ENCODE data around the gene LCP2. TPM values are rescaled to one million over a fixed set of nuclear protein-coding genes. Genes with fewer than 3 reads are reported as not detected.

Gene LCP2
- total RNA-seq, 1 experiment from 2014 or later, result 0.61 TPM

GRCh38 chr5:170336065-170336464 lies 38.5 kb upstream of the LCP2 start:
- ChIA-PET CTCF (no interaction called here), POLR2A (no interaction called here), RAD21 (ENCODE audit: low non-redundant PET in 1 of 2, low total read pairs in 2 of 2, uncharacterized antibody in 2 of 2, unreplicated experiment in 2 of 2) (no interaction called here)
- no peaks in the 10 kb centered on the region for H4K20me1 ChIP-seq (ENCODE audit: insufficient read depth)
- no peak for TF ChIP-seq CTCF (IDR thresholded peaks at IDR 0.05 in 2 of 3, conservative IDR thresholded peaks at IDR 0.05 in 1 of 3; ENCODE audit: borderline replicate concordance in 1 of 3, insufficient read depth in 1 of 3, low read depth in 2 of 3, low read length in 2 of 3)
- TF ChIP-seq EZH2 (IDR thresholded peaks at IDR 0.05), result no peak
- TF ChIP-seq POLR2AphosphoS5 (IDR thresholded peaks at IDR 0.05; ENCODE audit: low read depth, low read length), result no peak
- TF ChIP-seq ELF1 (IDR thresholded peaks at IDR 0.05; ENCODE audit: borderline replicate concordance, low read depth), result no peak
- TF ChIP-seq REST (IDR thresholded peaks at IDR 0.05; ENCODE audit: low read depth), result no peak
- no peak for TF ChIP-seq SRF (IDR thresholded peaks at IDR 0.05; ENCODE audit: low read depth)
- no peak for TF ChIP-seq EGR1 (IDR thresholded peaks at IDR 0.05; ENCODE audit: low read depth)
- no peak for TF ChIP-seq SIN3A (IDR thresholded peaks at IDR 0.05; ENCODE audit: low read depth)
- TF ChIP-seq CBX3 (IDR thresholded peaks at IDR 0.05; ENCODE audit: low read depth), result no peak
- TF ChIP-seq ZBTB33 (IDR thresholded peaks at IDR 0.05; ENCODE audit: extremely low read depth, insufficient replicate concordance, low read length), result no peak
- no peak for TF ChIP-seq JUND (IDR thresholded peaks at IDR 0.05)
- TF ChIP-seq POLR2A (IDR thresholded peaks at IDR 0.05; ENCODE audit: borderline replicate concordance, extremely low read depth, insufficient read depth, insufficient read length), result no peak
- TF ChIP-seq SP1 (IDR thresholded peaks at IDR 0.05; ENCODE audit: low read depth), result no peak
- no peak for TF ChIP-seq FOSL1 (IDR thresholded peaks at IDR 0.05; ENCODE audit: low read depth)
- no peak for TF ChIP-seq YY1 (IDR thresholded peaks at IDR 0.05; ENCODE audit: extremely low read depth, insufficient replicate concordance, low read depth, low read length)
- TF ChIP-seq ATF3 (IDR thresholded peaks at IDR 0.05), result no peak
- no TSS peak for BruUV-seq (replicated peaks)
- ATAC-seq (no peak), DNase-seq (ENCODE audit: low read depth, low spot score) (no peak)
- H3K4me3 ChIP-seq (replicated peaks in 1 of 2; ENCODE audit: low read depth in 1 of 2, low read length in 2 of 2), result no peak overlapping the region
- intact Hi-C loops (cut with micrococcal nuclease), result no loop called here
- H2AFZ ChIP-seq (ENCODE audit: low read depth, low read length, poor library complexity, severe bottlenecking), result no peak overlapping the region
- no peak overlapping the region for H3K9ac ChIP-seq (ENCODE audit: low read length)
- H3K27ac ChIP-seq (ENCODE audit: low read depth, low read length), result no peak overlapping the region
- H3K4me2 ChIP-seq (ENCODE audit: low read length), result no peak overlapping the region
- H3K9me3 ChIP-seq (ENCODE audit: control insufficient read depth in 1 of 2, insufficient read depth in 1 of 2, low read depth in 1 of 2, low read length in 2 of 2), result no peaks in the 10 kb centered on the region
- no peaks in the 10 kb centered on the region for H3K9me2 ChIP-seq (ENCODE audit: insufficient read depth)
- peaks cover 19% of the 10 kb centered on the region for H3K27me3 ChIP-seq (ENCODE audit: insufficient read depth, low read length)
- peaks cover 3 to 7% of the 10 kb centered on the region in 2 experiments; a peak in 3 of 4 replicates for H3K4me1 ChIP-seq (ENCODE audit: control insufficient read depth in 1 of 2, insufficient read depth in 2 of 2, low read length in 2 of 2)
- no peaks in the 10 kb centered on the region for H3K79me2 ChIP-seq (ENCODE audit: insufficient read depth, low read length)
- no peaks in the 10 kb centered on the region for H3K36me3 ChIP-seq (ENCODE audit: control insufficient read depth in 1 of 2, insufficient read depth in 2 of 2, low read length in 2 of 2)
